Measurements from ENCODE around the gene CDH20.
"Not testable (repeated sequence)": the region's sequence is repeated elsewhere in the genome, so short reads cannot be mapped to it uniquely, and the experiment has no call there.

Gene CDH20

GRCh38 chr18:61340148-61340547 is 6.9 kb downstream of the CDH20 start:
- no peak overlapping the region for H3K4me3 ChIP-seq (ENCODE audit: insufficient read depth, low read depth, low read length)
- H3K27me3 ChIP-seq (ENCODE audit: control insufficient read depth, insufficient read depth, low read length, poor library complexity, severe bottlenecking): peaks cover 10% of the 10 kb centered on the region
- no peaks in the 10 kb centered on the region for H3K36me3 ChIP-seq (ENCODE audit: control insufficient read depth, insufficient read depth, low read length)
- WGBS, 2 experiments: no CpG with 5 or more reads among the region's 1 CpG
- no peaks in the 10 kb centered on the region for H3K4me1 ChIP-seq (ENCODE audit: control insufficient read depth, insufficient read depth, low read length)
- no peak overlapping the region for H3K27ac ChIP-seq (ENCODE audit: insufficient read depth, low read depth, low read length, poor library complexity, severe bottlenecking)
- H3K9me3 ChIP-seq (ENCODE audit: control insufficient read depth, low read length): no peaks in the 10 kb centered on the region

GRCh38 chr18:61348230-61348629 is 15.0 kb downstream of the CDH20 start:
- H3K9me3 ChIP-seq (ENCODE audit: control insufficient read depth, low read length): no peaks in the 10 kb centered on the region
- no peaks in the 10 kb centered on the region for H3K27me3 ChIP-seq (ENCODE audit: control insufficient read depth, insufficient read depth, low read length, poor library complexity, severe bottlenecking)
- no peak overlapping the region for H3K27ac ChIP-seq (ENCODE audit: insufficient read depth, low read depth, low read length, poor library complexity, severe bottlenecking)
- no peak overlapping the region for H3K4me3 ChIP-seq (ENCODE audit: insufficient read depth, low read depth, low read length)
- H3K36me3 ChIP-seq (ENCODE audit: control insufficient read depth, insufficient read depth, low read length): no peaks in the 10 kb centered on the region
- no peaks in the 10 kb centered on the region for H3K4me1 ChIP-seq (ENCODE audit: control insufficient read depth, insufficient read depth, low read length)

DNA sequence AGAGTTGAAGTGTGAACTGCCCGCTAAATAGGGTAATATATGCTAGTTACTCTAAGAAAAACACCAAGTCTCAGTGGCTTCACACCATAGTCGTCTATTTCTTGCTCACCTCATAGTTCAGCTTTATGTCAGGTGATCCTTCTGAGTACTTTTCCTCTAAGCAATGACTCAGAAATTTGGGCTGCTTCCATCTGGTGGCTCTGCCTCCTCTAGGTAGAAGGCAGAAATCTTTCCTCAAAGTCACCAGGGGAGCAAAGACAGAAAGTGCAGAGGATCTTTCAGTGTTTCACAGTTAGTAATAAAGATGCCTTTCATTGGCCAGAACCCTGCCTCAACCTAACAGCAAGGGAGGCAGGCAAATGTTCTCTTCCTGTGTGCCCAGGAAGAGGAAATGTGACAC is 17.3 kb downstream of the CDH20 start:
- Histone ChIP-seq H3K4me1 (ENCODE audit: control insufficient read depth, insufficient read depth, low read length) (no peaks in the 10 kb centered on the region), H3K36me3 (ENCODE audit: control insufficient read depth, insufficient read depth, low read length) (no peaks in the 10 kb centered on the region), H3K27me3 (ENCODE audit: control insufficient read depth, insufficient read depth, low read length, poor library complexity, severe bottlenecking) (no peaks in the 10 kb centered on the region), H3K4me3 (ENCODE audit: insufficient read depth, low read depth, low read length) (no peak overlapping the region), H3K9me3 (ENCODE audit: control insufficient read depth, low read length) (no peaks in the 10 kb centered on the region), H3K27ac (ENCODE audit: insufficient read depth, low read depth, low read length, poor library complexity, severe bottlenecking) (no peak overlapping the region)
- WGBS, 2 experiments: 96 to 97% methylated on average over 2 of the region's 2 CpGs

DNA sequence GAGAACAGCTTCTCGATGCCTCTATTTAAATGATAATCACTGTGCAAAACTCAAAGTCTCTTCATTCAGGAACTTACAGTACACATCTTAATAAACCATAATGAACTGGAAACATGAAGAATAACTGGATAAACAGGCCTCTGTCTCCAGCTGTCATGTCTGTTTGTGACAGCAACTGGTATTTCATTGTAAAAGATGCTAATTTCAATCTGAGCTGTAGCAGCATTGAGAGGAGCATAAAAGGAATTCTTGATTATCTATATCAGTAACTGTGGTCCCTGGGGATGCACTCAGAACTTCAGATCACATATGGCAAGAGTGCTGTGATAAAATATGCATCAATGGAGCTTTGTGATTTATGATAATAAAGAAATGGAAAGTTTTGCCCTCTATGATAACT is 18.8 kb downstream of the CDH20 start:
- Histone ChIP-seq H3K27me3 (ENCODE audit: control insufficient read depth, insufficient read depth, low read length, poor library complexity, severe bottlenecking) (no peaks in the 10 kb centered on the region), H3K27ac (ENCODE audit: insufficient read depth, low read depth, low read length, poor library complexity, severe bottlenecking) (no peak overlapping the region), H3K9me3 (ENCODE audit: control insufficient read depth, low read length) (no peaks in the 10 kb centered on the region), H3K36me3 (ENCODE audit: control insufficient read depth, insufficient read depth, low read length) (no peaks in the 10 kb centered on the region), H3K4me3 (ENCODE audit: insufficient read depth, low read depth, low read length) (no peak overlapping the region), H3K4me1 (ENCODE audit: control insufficient read depth, insufficient read depth, low read length) (no peaks in the 10 kb centered on the region)
- WGBS, 2 experiments: 75 to 92% methylated on average over 1 of the region's 1 CpG

- Histone ChIP-seq H3K4me1 (ENCODE audit: control insufficient read depth, insufficient read depth, low read length) (no peaks in the 10 kb centered on the region), H3K9me3 (ENCODE audit: control insufficient read depth, low read length) (no peaks in the 10 kb centered on the region)
These were observed 19.4 kb downstream of the CDH20 start for GRCh38 chr18:61352611-61353010.

DNA sequence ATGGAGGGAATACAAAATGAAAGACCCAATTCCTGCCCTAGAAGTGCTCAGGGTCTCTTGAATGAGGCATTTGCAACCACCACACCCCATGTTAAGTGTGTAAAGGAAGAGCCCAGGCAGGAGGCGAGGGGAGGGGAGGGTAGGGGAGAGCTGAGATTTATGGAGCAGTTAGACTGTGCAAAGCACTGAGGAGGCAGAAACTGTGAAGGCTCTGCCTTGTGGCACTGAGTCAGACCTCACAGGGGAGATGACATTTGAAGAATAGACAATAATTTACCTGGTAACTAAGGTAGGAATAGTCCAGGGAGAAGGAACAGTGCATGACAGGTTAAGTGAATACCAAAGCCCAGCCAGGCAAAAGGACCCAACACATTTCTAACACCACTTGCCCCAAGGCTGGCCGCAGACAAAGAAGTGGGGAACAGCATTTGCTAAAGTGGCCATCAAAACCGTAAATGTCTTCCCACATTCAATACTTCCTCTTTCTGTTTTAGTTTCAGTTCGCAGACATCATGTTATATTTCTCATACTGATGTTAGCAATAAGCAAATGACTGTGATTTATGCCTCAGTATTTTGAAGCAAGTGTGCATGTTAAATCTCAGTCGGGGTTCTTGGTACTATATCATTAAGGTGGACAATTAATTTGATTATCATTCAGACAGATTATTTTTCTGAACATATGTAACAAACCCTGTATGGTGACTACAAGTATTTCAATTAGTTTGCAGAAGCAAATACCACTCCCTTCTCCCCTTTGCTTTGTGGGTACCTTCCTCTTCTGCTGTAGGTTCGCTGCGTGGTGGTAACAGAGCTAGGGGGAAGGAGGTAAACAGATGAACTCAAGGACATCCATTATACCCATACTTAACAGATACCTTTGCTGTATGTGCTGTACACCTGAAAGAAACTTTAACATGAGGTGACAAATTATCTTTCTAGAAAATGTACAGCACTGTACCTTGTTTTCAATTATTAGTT is 27.5 kb downstream of the CDH20 start:
- Histone ChIP-seq H3K4me1 (ENCODE audit: control insufficient read depth, insufficient read depth, low read length) (no peaks in the 10 kb centered on the region), H3K27me3 (ENCODE audit: control insufficient read depth, insufficient read depth, low read length, poor library complexity, severe bottlenecking) (no peaks in the 10 kb centered on the region), H3K4me3 (ENCODE audit: insufficient read depth, low read depth, low read length) (no peak overlapping the region), H3K36me3 (ENCODE audit: control insufficient read depth, insufficient read depth, low read length) (no peaks in the 10 kb centered on the region), H3K9me3 (ENCODE audit: control insufficient read depth, low read length) (no peaks in the 10 kb centered on the region), H3K27ac (ENCODE audit: insufficient read depth, low read depth, low read length, poor library complexity, severe bottlenecking) (no peak overlapping the region)
- 80% methylated on average over 4 to 7 of the region's 7 CpGs for WGBS, 2 experiments

More at GRCh38 chr18:61352611-61353010, 19.4 kb downstream of the CDH20 start:
- Histone ChIP-seq H3K27ac (ENCODE audit: insufficient read depth, low read depth, low read length, poor library complexity, severe bottlenecking) (no peak overlapping the region), H3K27me3 (ENCODE audit: control insufficient read depth, insufficient read depth, low read length, poor library complexity, severe bottlenecking) (no peaks in the 10 kb centered on the region), H3K4me3 (ENCODE audit: insufficient read depth, low read depth, low read length) (no peak overlapping the region), H3K36me3 (ENCODE audit: control insufficient read depth, insufficient read depth, low read length) (no peaks in the 10 kb centered on the region)

DNA sequence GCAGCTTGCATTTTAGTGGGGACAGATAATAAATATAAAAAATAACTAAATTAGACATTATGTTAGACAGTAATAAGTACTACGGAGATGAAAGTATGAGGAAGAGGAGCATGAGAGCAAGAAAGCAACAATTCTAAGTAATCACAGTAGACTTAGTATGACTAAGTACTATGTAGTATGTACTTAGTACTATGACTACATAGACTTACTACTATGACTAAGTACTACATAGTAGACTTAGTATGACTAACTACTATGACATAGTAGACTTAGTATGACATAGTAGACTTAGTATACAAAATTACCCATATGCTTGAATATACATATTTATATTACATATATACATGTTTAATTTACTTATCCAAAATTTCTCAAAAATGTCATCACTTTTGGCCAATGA is 29.3 kb downstream of the CDH20 start:
- H3K4me1 ChIP-seq (ENCODE audit: control insufficient read depth, insufficient read depth, low read length): no peaks in the 10 kb centered on the region
- H3K27me3 ChIP-seq (ENCODE audit: control insufficient read depth, insufficient read depth, low read length, poor library complexity, severe bottlenecking): no peaks in the 10 kb centered on the region
- no peaks in the 10 kb centered on the region for H3K36me3 ChIP-seq (ENCODE audit: control insufficient read depth, insufficient read depth, low read length)
- H3K4me3 ChIP-seq (ENCODE audit: insufficient read depth, low read depth, low read length): no peak overlapping the region
- 100% methylated on average over 1 of the region's 1 CpG; no CpG with 5 or more reads in 1 of the 2 experiments for WGBS, 2 experiments
- no peaks in the 10 kb centered on the region for H3K9me3 ChIP-seq (ENCODE audit: control insufficient read depth, low read length)
- no peak overlapping the region for H3K27ac ChIP-seq (ENCODE audit: insufficient read depth, low read depth, low read length, poor library complexity, severe bottlenecking)

DNA sequence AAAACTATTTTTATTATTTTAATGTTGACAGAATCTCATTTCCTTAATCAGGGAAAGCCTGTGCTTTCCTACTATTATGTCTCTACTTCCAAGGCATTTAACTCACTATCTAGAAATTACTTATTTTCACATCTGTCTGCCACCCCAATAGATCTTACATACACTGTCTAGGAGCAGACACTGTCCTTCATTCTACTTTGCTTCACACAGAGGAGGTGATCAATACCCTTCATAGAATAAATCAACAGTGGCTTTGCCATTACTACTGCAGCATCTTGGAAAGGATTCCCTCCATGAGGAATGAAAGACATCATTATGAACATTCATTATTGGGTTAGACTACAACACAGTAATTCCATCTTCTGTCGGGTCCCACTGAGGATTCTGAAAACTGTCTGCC is 31.7 kb downstream of the CDH20 start:
- H3K4me1 ChIP-seq (ENCODE audit: control insufficient read depth, insufficient read depth, low read length): no peaks in the 10 kb centered on the region
- no peak overlapping the region for H3K27ac ChIP-seq (ENCODE audit: insufficient read depth, low read depth, low read length, poor library complexity, severe bottlenecking)
- H3K9me3 ChIP-seq (ENCODE audit: control insufficient read depth, low read length): no peaks in the 10 kb centered on the region
- H3K4me3 ChIP-seq (ENCODE audit: insufficient read depth, low read depth, low read length): no peak overlapping the region
- H3K36me3 ChIP-seq (ENCODE audit: control insufficient read depth, insufficient read depth, low read length): no peaks in the 10 kb centered on the region
- 83 to 85% methylated on average over 1 of the region's 1 CpG for WGBS, 2 experiments
- H3K27me3 ChIP-seq (ENCODE audit: control insufficient read depth, insufficient read depth, low read length, poor library complexity, severe bottlenecking): no peaks in the 10 kb centered on the region

DNA sequence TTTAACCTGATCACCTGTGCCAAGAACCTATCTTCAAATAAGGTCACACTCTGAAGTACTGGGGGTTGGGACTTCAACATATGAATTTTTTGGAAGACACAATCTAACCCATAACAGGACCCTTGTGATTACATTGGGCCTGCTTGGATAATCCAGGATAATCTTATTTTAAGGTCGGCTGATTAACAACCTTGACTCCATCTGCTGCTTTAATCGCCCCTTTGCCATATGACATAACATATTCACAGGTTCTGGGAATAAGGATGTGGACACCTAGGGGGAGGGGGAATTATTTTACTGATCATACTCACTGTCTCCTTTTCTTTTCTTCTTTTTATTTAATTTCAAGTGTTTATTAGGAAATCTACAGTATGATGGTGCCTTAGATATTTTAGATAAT is 34.8 kb downstream of the CDH20 start:
- Histone ChIP-seq H3K9me3 (ENCODE audit: control insufficient read depth, low read length) (no peaks in the 10 kb centered on the region), H3K4me3 (ENCODE audit: insufficient read depth, low read depth, low read length) (no peak overlapping the region), H3K36me3 (ENCODE audit: control insufficient read depth, insufficient read depth, low read length) (no peaks in the 10 kb centered on the region), H3K27ac (ENCODE audit: insufficient read depth, low read depth, low read length, poor library complexity, severe bottlenecking) (no peak overlapping the region), H3K27me3 (ENCODE audit: control insufficient read depth, insufficient read depth, low read length, poor library complexity, severe bottlenecking) (no peaks in the 10 kb centered on the region), H3K4me1 (ENCODE audit: control insufficient read depth, insufficient read depth, low read length) (no peaks in the 10 kb centered on the region)
- WGBS, 2 experiments: 100% methylated on average over 1 to 2 of the region's 2 CpGs

GRCh38 chr18:61369671-61370070 is 36.4 kb downstream of the CDH20 start:
- H3K27ac ChIP-seq (ENCODE audit: insufficient read depth, low read depth, low read length, poor library complexity, severe bottlenecking); H3K4me1 ChIP-seq (ENCODE audit: control insufficient read depth, insufficient read depth, low read length); H3K9me3 ChIP-seq (ENCODE audit: control insufficient read depth, low read length); H3K36me3 ChIP-seq (ENCODE audit: control insufficient read depth, insufficient read depth, low read length); H3K4me3 ChIP-seq (ENCODE audit: insufficient read depth, low read depth, low read length); H3K27me3 ChIP-seq (ENCODE audit: control insufficient read depth, insufficient read depth, low read length, poor library complexity, severe bottlenecking): not testable (repeated sequence)
- WGBS, 2 experiments: 88 to 92% methylated on average over 3 to 4 of the region's 4 CpGs

All from ectodermal cell (in vitro differentiated cells).